ENCODE results near the gene FANCI.

FANCI gene

GRCh38 chr15:89363770-89364169, 120.0 kb downstream of the FANCI start:
- no peak for DNase-seq

- peak; percentile 40 to 53 for DNase-seq
Measured at GRCh38 chr15:89364341-89364740, 120.6 kb downstream of the FANCI start.

GRCh38 chr15:89364741-89365450, 121.1 kb downstream of the FANCI start:
- peak in 1 of 2 experiments; percentile 39 for DNase-seq

- no peak for DNase-seq
Measured at GRCh38 chr15:89365462-89366065, 121.8 kb downstream of the FANCI start.

All from NCI-H446 (cell line).